Lung (tissue), 16 donors: ENCODE results near the gene CSNK1G3. TPM values are rescaled to one million over a fixed set of nuclear protein-coding genes. Genes with fewer than 3 reads are reported as not detected.
A peak's percentile ranks its signal among the peaks of the same experiment; 100 is the strongest.
"Not testable (repeated sequence)": the region's sequence is repeated elsewhere in the genome, so short reads cannot be mapped to it uniquely, and the experiment has no call there.

Experiments used
- ATAC-seq: fragments of 200-7000 bp; cut with Tn5 transposase; one replicate; pipeline ENCODE4 v1.9.1; 2020; ENCODE audit warnings: moderate number of reproducible peaks; ENCODE audit not compliant: insufficient read depth, low FRiP score
- DNase-seq, 3 donors: peaks; one replicate each; pipeline ENCODE4 v3.0.0-alpha.2; 2013 to 2017
- H3K27ac ChIP-seq, 2 donors: one replicate each; pipeline ENCODE4 v1.5.1; 2013; ENCODE audit warnings: mild to moderate bottlenecking in 2 of 2, moderate library complexity in 2 of 2, control low read depth in 1 of 2, inconsistent platforms in 1 of 2, low read depth in 1 of 2, low read length in 1 of 2
- H3K27me3 ChIP-seq, 3 donors: one replicate each; pipeline ENCODE4 v1.5.1; 2013; ENCODE audit warnings: low read length in 2 of 3; ENCODE audit not compliant: control insufficient read depth in 3 of 3, insufficient read depth in 3 of 3
- H3K36me3 ChIP-seq, 4 donors: one replicate each; pipeline ENCODE4 v1.5.1; 2013; ENCODE audit warnings: low read length in 4 of 4, mild to moderate bottlenecking in 1 of 4, moderate library complexity in 1 of 4; ENCODE audit not compliant: control insufficient read depth in 4 of 4, insufficient read depth in 4 of 4
- H3K4me1 ChIP-seq, 5 donors: one replicate each; pipeline ENCODE4 v1.5.1; 2013; ENCODE audit warnings: low read length in 5 of 5, mild to moderate bottlenecking in 2 of 5, moderate library complexity in 1 of 5; ENCODE audit not compliant: control insufficient read depth in 5 of 5, insufficient read depth in 5 of 5
- H3K4me3 ChIP-seq: one replicate; pipeline ENCODE4 v1.5.1; 2013; ENCODE audit warnings: mild to moderate bottlenecking, control low read depth, moderate library complexity
- H3K9ac ChIP-seq, 2 donors: one replicate each; pipeline ENCODE4 v1.5.1; 2013; ENCODE audit warnings: low read length in 2 of 2, control low read depth in 1 of 2; ENCODE audit not compliant: insufficient read depth in 1 of 2
- H3K9me3 ChIP-seq, 4 donors: one replicate each; pipeline ENCODE4 v1.5.1; 2013; ENCODE audit warnings: low read length in 3 of 4, mild to moderate bottlenecking in 1 of 4, moderate library complexity in 1 of 4; ENCODE audit not compliant: control insufficient read depth in 4 of 4, insufficient read depth in 3 of 4
- WGBS, 2 donors: extraction: QIAGEN DNeasy Blood & Tissue Kit; methylation state at CpG; one replicate each; pipeline ENCODE4 v1.1.7; 2013; 5-methylcytosine and 5-hydroxymethylcytosine counted together
- long read RNA-seq, 5 donors: transcript quantifications; one replicate each; lab custom pipeline, GENCODE V29; 2026
- polyA plus RNA-seq, 2 donors: library from polyadenylated mRNA; stranded (reverse); fragments of 200-250 nt; gene quantifications; one replicate each; pipeline ENCODE4 v1.2.1, GENCODE V29; 2013
- total RNA-seq, 2 donors: library from RNA; depleted of rRNA in 1 of 2; stranded (reverse); fragments of >200 nt in 1 of 2; gene quantifications; one replicate each; pipeline ENCODE4 v1.2.1, GENCODE V29; 2014 to 2021
- TF ChIP-seq, protein P1 (sequence below): IDR thresholded peaks from 2 replicates; pipeline ENCODE4 v1.5.1; 2012; ENCODE audit warnings: mild to moderate bottlenecking; ENCODE audit errors: control extremely low read depth, extremely low read depth
- donor health status: control.
- donor health status: control.
- donor health status: Bipolar disorder and iron deficiency.
- donor health status: healthy.
- donor health status: DM: yes; HTN: yes; CAD: no.

The CSNK1G3 gene
- 100 to 1,000 TPM in 1 of 2 donors, 10 to 100 TPM in 1; 31.2 to 106 TPM for total RNA-seq
- polyA plus RNA-seq = 10 to 100 TPM in 1 of 2 donors, 1 to 10 TPM in 1; 8.3 to 10.7 TPM
- long read RNA-seq, donor 1, full-length matches to known transcripts = 6 of 6 reads
- long read RNA-seq, donor 1, partial matches to known transcripts = 0 of 6 reads
- long read RNA-seq, donor 1, other reads (novel, unspliced or antisense) = 0 of 6 reads
- long read RNA-seq, donor 2, partial matches to known transcripts = 8 of 10 reads
- long read RNA-seq, donor 2, other reads (novel, unspliced or antisense) = 0 of 10 reads
- long read RNA-seq, donor 3, partial matches to known transcripts = 5 of 8 reads
- long read RNA-seq, donor 3, other reads (novel, unspliced or antisense) = 0 of 8 reads
- long read RNA-seq, donor 4, partial matches to known transcripts = 0 of 4 reads
- long read RNA-seq, donor 4, other reads (novel, unspliced or antisense) = 0 of 4 reads
- long read RNA-seq, donor 5, partial matches to known transcripts = 41 of 45 reads
- long read RNA-seq, donor 5, other reads (novel, unspliced or antisense) = 0 of 45 reads

DNA sequence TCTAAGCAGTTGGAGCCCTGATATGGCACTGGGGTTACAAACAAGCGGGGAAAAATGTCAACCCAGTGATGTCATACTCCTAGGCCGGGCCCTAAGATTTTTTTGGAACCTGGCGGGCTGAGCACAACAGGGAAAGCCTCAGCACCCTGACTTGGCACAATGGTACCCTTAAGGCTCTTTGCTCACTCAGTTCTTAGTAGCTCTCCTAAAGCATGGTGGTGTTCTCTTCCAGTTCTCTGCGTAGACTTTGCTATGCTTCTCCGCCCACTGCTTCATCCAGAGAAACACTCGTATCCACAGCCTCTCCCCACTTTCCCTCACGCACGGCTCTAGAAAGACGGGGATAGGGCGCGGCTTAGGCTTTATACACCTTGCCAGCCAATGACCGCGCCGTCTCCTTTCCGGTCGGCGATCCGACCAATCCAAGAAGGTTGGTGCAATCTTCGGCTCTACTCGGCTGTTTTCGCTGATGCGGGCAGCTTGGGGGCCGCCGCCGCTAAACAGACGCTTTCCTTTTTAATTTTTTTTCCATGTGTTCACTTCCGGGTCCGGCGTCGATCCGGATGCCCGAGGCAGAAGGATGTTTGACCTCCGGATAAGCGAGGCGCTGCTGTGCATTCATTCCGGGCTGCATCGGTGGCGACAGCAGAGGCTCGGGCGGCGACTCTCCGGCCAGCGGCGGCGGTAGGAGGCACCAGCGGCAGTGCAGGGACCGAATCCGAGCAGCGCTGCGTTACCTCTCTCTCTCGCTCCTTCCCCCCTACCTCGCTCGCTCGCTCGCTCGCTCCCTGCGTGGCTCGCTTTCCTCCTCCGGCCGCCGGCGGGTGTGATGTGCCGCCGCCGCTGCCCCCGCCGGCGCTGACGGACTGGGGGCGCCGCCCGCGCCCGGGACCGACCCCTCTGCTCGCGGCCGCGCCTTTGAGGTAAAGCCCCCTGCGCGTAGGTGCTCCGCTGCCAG, at the start of gene CSNK1G3:
Gene CSNK1G3, plus strand, starts transcription at position 530 of the 958 bp plus-strand sequence. CDS start 33,487 bp downstream, outside the sequence.
- peak; percentile 98 to 99 (median 99) for DNase-seq
- H3K4me1 ChIP-seq = peaks cover 0 to 22% (median 2%) of the 10 kb centered on the region in 5 donors
- H3K36me3 ChIP-seq = no peaks in the 10 kb centered on the region
- peak within 1 kb of the TSS; percentile 78 for H3K4me3 ChIP-seq
- H3K9ac ChIP-seq = peak within 1 kb of the TSS; percentile 64 to 87
- peak; percentile 96 for ATAC-seq
- no peaks in the 10 kb centered on the region for H3K27me3 ChIP-seq
- TF ChIP-seq, protein P1, sequence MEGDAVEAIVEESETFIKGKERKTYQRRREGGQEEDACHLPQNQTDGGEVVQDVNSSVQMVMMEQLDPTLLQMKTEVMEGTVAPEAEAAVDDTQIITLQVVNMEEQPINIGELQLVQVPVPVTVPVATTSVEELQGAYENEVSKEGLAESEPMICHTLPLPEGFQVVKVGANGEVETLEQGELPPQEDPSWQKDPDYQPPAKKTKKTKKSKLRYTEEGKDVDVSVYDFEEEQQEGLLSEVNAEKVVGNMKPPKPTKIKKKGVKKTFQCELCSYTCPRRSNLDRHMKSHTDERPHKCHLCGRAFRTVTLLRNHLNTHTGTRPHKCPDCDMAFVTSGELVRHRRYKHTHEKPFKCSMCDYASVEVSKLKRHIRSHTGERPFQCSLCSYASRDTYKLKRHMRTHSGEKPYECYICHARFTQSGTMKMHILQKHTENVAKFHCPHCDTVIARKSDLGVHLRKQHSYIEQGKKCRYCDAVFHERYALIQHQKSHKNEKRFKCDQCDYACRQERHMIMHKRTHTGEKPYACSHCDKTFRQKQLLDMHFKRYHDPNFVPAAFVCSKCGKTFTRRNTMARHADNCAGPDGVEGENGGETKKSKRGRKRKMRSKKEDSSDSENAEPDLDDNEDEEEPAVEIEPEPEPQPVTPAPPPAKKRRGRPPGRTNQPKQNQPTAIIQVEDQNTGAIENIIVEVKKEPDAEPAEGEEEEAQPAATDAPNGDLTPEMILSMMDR = no peak
- no peaks in the 10 kb centered on the region for H3K9me3 ChIP-seq
- 2% methylated on average over 74 to 82 of the region's 82 CpGs for WGBS, 2 donors
- peak within 1 kb of the TSS; percentile 90 to 93 for H3K27ac ChIP-seq

DNA sequence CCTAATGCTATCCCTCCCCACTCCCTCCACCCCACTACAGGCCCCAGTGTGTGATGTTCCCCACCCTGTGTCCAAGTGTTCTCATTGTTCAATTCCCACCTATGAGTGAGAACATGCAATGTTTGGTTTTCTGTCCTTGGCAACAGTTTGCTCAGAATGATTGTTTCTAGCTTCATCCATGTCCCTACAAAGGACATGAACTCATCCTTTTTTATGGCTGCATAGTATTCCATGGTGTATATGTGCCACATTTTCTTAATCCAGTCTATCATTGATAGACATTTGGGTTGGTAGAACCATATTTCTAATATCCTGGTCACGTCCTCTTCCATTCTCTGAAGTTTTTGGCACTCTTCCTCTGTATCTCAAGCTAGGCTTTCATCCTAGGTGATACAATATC, 45.1 kb upstream of the CSNK1G3 start:
- not testable (repeated sequence) for H3K9me3 ChIP-seq, H3K27ac ChIP-seq, H3K36me3 ChIP-seq, ATAC-seq, H3K9ac ChIP-seq, H3K4me3 ChIP-seq, DNase-seq, H3K4me1 ChIP-seq, H3K27me3 ChIP-seq
- 91 to 98% methylated on average over 1 of the region's 1 CpG for WGBS, 2 donors

DNA sequence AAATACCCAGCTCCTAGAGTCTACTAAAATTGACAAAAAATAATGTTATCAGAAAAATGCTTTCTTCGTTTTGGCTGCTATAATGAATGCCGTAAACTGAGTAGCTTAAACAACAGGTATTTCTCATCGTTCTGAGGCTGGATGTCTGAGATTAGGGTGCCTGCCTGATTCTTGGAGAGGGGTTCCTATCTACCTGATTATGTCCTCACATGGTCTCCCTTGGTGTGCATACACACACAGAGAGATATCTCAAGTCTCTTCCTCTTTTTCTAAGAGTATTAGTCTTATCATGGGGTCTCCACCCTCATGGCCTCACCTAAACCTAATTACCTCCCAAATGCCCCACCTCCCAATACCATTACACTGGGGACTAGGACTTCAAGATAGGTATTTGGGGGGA, 40.6 kb upstream of the CSNK1G3 start:
- WGBS, 2 donors = 92 to 95% methylated on average over 3 of the region's 3 CpGs
- Histone ChIP-seq H3K27me3 (no peaks in the 10 kb centered on the region), H3K27ac (no peak overlapping the region), H3K9ac (no peak overlapping the region), H3K36me3 (no peaks in the 10 kb centered on the region), H3K4me1 (no peaks in the 10 kb centered on the region), H3K9me3 (no peaks in the 10 kb centered on the region), H3K4me3 (no peak overlapping the region)
- TF ChIP-seq, protein P1 = no peak
- ATAC-seq (no peak), DNase-seq (no peak)
